Measurements from ENCODE around the gene EGFR.

DNA sequence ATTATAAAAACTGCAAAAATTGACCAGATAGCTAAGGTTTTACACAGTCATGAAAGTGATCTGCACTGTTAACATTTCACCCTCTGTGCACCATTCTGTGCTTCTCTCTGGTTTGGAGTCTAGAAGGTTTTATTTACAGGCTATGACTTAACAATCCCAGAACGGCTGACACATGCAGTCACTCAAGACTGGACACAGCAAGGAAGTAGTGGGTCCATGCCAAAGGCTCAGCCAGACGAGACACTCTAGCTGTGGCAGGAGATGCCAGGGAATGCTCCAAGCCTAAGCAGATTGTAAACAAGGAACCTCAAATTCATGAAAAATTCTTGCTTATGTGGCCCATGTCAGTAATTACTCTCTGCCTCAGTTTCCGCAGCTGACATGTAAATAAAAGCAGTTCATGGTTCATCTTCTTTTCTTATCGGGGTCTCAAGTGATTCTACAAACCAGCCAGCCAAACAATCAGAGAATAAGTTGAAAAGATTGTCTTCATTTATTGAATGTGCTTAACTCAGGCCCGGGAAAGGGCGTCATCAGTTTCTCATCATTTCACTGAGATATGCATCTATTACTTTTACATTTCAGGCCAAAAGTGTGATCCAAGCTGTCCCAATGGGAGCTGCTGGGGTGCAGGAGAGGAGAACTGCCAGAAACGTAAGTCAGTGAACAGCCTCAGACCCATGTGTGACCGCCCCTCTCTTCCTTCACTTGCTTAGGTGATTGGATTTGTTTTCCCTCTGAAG, 132.1 kb downstream of the EGFR start:
- TF ChIP-seq, protein P1, sequence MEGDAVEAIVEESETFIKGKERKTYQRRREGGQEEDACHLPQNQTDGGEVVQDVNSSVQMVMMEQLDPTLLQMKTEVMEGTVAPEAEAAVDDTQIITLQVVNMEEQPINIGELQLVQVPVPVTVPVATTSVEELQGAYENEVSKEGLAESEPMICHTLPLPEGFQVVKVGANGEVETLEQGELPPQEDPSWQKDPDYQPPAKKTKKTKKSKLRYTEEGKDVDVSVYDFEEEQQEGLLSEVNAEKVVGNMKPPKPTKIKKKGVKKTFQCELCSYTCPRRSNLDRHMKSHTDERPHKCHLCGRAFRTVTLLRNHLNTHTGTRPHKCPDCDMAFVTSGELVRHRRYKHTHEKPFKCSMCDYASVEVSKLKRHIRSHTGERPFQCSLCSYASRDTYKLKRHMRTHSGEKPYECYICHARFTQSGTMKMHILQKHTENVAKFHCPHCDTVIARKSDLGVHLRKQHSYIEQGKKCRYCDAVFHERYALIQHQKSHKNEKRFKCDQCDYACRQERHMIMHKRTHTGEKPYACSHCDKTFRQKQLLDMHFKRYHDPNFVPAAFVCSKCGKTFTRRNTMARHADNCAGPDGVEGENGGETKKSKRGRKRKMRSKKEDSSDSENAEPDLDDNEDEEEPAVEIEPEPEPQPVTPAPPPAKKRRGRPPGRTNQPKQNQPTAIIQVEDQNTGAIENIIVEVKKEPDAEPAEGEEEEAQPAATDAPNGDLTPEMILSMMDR (IDR thresholded peaks at IDR 0.05): no peak
- TF ChIP-seq POLR2A (IDR thresholded peaks at IDR 0.05; ENCODE audit: low read depth) (no peak), POLR2AphosphoS5 (IDR thresholded peaks at IDR 0.05) (no peak), EP300 (IDR thresholded peaks at IDR 0.05) (no peak)

Measured in esophagus muscularis mucosa (tissue), 4 donors.